Stimulated activated CD8-positive, alpha-beta memory T cell treated with anti-CD3 and anti-CD28 coated beads, Interleukin-4, amount 100 ng/mL, for 24 hours (primary cell): ENCODE measurements around the gene TRAP1.
A peak's percentile ranks its signal among the peaks of the same experiment; 100 is the strongest.
"Not testable (repeated sequence)": the region's sequence is repeated elsewhere in the genome, so short reads cannot be mapped to it uniquely, and the experiment has no call there.

Experiments used
- DNase-seq: peaks from one replicate; pipeline ENCODE4 v3.0.0-alpha.2; 2020; ENCODE audit warnings: low read depth

Gene TRAP1

GRCh38 chr16:3673676-3674377, 43.5 kb downstream of the TRAP1 start:
- no peak for DNase-seq

- no peak for DNase-seq
Observed at GRCh38 chr16:3673201-3673600, 44.1 kb downstream of the TRAP1 start.

- no peak for DNase-seq
Observed at GRCh38 chr16:3672571-3673041, 44.7 kb downstream of the TRAP1 start.

GRCh38 chr16:3671424-3671823, 45.9 kb downstream of the TRAP1 start:
- DNase-seq, result no peak

- no peak for DNase-seq
Observed at GRCh38 chr16:3670711-3671110, 46.6 kb downstream of the TRAP1 start.

GRCh38 chr16:3669082-3669481, 48.2 kb downstream of the TRAP1 start:
- no peak for DNase-seq

GRCh38 chr16:3668626-3669025, 48.7 kb downstream of the TRAP1 start:
- no peak for DNase-seq

- DNase-seq, result no peak
Observed at GRCh38 chr16:3665508-3665907, 51.8 kb downstream of the TRAP1 start.

- DNase-seq, result no peak
Observed at GRCh38 chr16:3664187-3664896, 53.0 kb downstream of the TRAP1 start.

- no peak for DNase-seq
Observed at GRCh38 chr16:3662601-3663000, 54.7 kb downstream of the TRAP1 start.

GRCh38 chr16:3661922-3662321, 55.4 kb downstream of the TRAP1 start:
- no peak for DNase-seq

GRCh38 chr16:3661311-3661710, 56.0 kb downstream of the TRAP1 start:
- DNase-seq, result no peak

- no peak for DNase-seq
Observed at GRCh38 chr16:3659251-3659650, 58.1 kb downstream of the TRAP1 start.

- DNase-seq, result no peak
Observed at GRCh38 chr16:3656491-3657468, 60.5 kb downstream of the TRAP1 start.

GRCh38 chr16:3656160-3656490, 61.2 kb downstream of the TRAP1 start:
- DNase-seq, result not testable (repeated sequence)

- no peak for DNase-seq
Observed at GRCh38 chr16:3655396-3656159, 61.7 kb downstream of the TRAP1 start.

- no peak for DNase-seq
Observed at GRCh38 chr16:3655030-3655395, 62.3 kb downstream of the TRAP1 start.

- peak; percentile 18 for DNase-seq
Observed at GRCh38 chr16:3654249-3654991, 62.9 kb downstream of the TRAP1 start, which contains the start of gene DNASE1. DNASE1 (plus strand) TSS chr16:3654691; CDS start chr16:3655374, 683 bp downstream.

GRCh38 chr16:3652373-3653195, 64.7 kb downstream of the TRAP1 start:
- no peak for DNase-seq
